Astrocyte (in vitro differentiated cells and primary cell): ENCODE results near the gene DUOXA1. TPM values are rescaled to one million over a fixed set of nuclear protein-coding genes. Genes with fewer than 3 reads are reported as not detected.
A peak's percentile ranks its signal among the peaks of the same experiment; 100 is the strongest.

Experiments
- DNase-seq: peaks from one replicate; pipeline ENCODE4 v3.0.0-alpha.2; 2010; ENCODE audit warnings: low read depth
- FAIRE-seq: peaks from 2 replicates; lab custom pipeline; 2011; peaks lifted over from hg19 to GRCh38; lab: Jason Lieb, UNC
- H2AFZ ChIP-seq: 2 replicates; pipeline ENCODE4 v1.6.0; 2012; ENCODE audit warnings: low read depth, low read length, inconsistent platforms
- H3K27ac ChIP-seq: 2 replicates; pipeline ENCODE4 v1.5.1; 2011; ENCODE audit warnings: low read depth, low read length, inconsistent platforms
- H3K27me3 ChIP-seq: 2 replicates; pipeline ENCODE4 v1.6.0; 2011; ENCODE audit warnings: low read length, inconsistent platforms; ENCODE audit not compliant: insufficient read depth
- H3K36me3 ChIP-seq: 2 replicates; pipeline ENCODE4 v1.5.1; 2011; ENCODE audit warnings: low read length, inconsistent platforms; ENCODE audit not compliant: insufficient read depth
- H3K4me1 ChIP-seq: 2 replicates; pipeline ENCODE4 v1.5.1; 2011; ENCODE audit warnings: low read length, inconsistent platforms; ENCODE audit not compliant: insufficient read depth
- H3K4me2 ChIP-seq: 2 replicates; pipeline ENCODE4 v1.6.0; 2012; ENCODE audit warnings: low read length, inconsistent platforms
- H3K4me3 ChIP-seq: 2 replicates; pipeline ENCODE4 v1.5.1; 2011; ENCODE audit warnings: low read depth, mild to moderate bottlenecking, low read length, inconsistent platforms; ENCODE audit not compliant: insufficient read depth
- H3K79me2 ChIP-seq: 2 replicates; pipeline ENCODE4 v1.6.0; 2012; ENCODE audit warnings: mild to moderate bottlenecking, low read length, inconsistent platforms; ENCODE audit not compliant: insufficient read depth
- H3K9ac ChIP-seq: 2 replicates; pipeline ENCODE4 v1.6.0; 2012; ENCODE audit warnings: mild to moderate bottlenecking, low read length, inconsistent platforms
- H3K9me3 ChIP-seq: 2 replicates; pipeline ENCODE4 v1.5.1; 2012; ENCODE audit warnings: low read depth, mild to moderate bottlenecking, low read length, inconsistent platforms; ENCODE audit not compliant: insufficient read depth
- H4K20me1 ChIP-seq: 2 replicates; pipeline ENCODE4 v1.6.0; 2012; ENCODE audit warnings: low read length, inconsistent platforms; ENCODE audit not compliant: insufficient read depth
- H3K27ac Mint-ChIP-seq: one replicate; pipeline ENCODE4 v1.8.0; 2021; ENCODE audit warnings: mild to moderate bottlenecking, mixed read lengths; ENCODE audit not compliant: unreplicated experiment
- H3K27me3 Mint-ChIP-seq: one replicate; pipeline ENCODE4 v1.8.0; 2021; ENCODE audit warnings: low read depth, mixed read lengths; ENCODE audit not compliant: unreplicated experiment
- H3K36me3 Mint-ChIP-seq: one replicate; pipeline ENCODE4 v1.8.0; 2021; ENCODE audit warnings: low read depth, mixed read lengths; ENCODE audit not compliant: unreplicated experiment
- H3K4me1 Mint-ChIP-seq: one replicate; pipeline ENCODE4 v1.8.0; 2021; ENCODE audit warnings: low read depth, mixed read lengths; ENCODE audit not compliant: unreplicated experiment
- H3K4me3 Mint-ChIP-seq: one replicate; pipeline ENCODE4 v1.8.0; 2021; ENCODE audit warnings: mild to moderate bottlenecking, moderate library complexity, mixed read lengths; ENCODE audit not compliant: unreplicated experiment
- H3K9me3 Mint-ChIP-seq: one replicate; pipeline ENCODE4 v1.8.0; 2021; ENCODE audit warnings: mild to moderate bottlenecking, mixed read lengths; ENCODE audit not compliant: unreplicated experiment
- EZH2 ChIP-seq: IDR thresholded peaks from 2 replicates; pipeline ENCODE4 v1.6.1; 2012; ENCODE audit warnings: mild to moderate bottlenecking, low read length, inconsistent platforms; ENCODE audit not compliant: insufficient read depth
- total RNA-seq: library from RNA; stranded (reverse); gene quantifications from 2 replicates; pipeline ENCODE4 v1.2.1, GENCODE V29; 2021
- TF ChIP-seq, protein P1 (sequence below): IDR thresholded peaks from 2 replicates; pipeline ENCODE4 v1.5.1; 2011; ENCODE audit warnings: low read depth, mild to moderate bottlenecking, inconsistent platforms, low read length, moderate library complexity; ENCODE audit not compliant: insufficient read depth

The DUOXA1 gene
- total RNA-seq, 1 donor from 2014 or later: 0.66 TPM

DNA sequence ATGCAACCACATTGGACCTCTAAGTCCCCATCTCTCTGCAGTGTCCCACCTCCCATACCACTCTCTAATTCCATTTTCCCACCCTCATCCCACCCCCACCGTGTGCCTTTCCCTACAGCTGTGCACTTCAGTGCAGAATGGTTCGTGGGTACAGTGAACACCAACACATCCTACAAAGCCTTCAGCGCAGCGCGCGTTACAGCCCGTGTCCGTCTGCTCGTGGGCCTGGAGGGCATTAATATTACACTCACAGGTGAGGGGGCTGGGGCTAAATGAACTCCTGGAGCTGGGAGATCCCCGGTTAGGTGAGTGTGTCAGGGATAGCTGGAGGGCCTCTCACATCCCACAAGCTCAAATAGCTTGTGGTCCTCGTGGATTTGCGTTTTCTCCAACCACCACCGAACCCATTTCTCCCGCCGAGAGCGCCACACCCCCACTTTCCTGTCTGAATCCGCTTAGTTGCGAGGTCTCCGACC lies 13.6 kb downstream of the DUOXA1 start:
- H2AFZ ChIP-seq: peak overlapping the region; percentile 18
- H3K4me2 ChIP-seq: no peak overlapping the region
- H3K36me3 ChIP-seq: no peaks in the 10 kb centered on the region
- no peak overlapping the region for H3K4me3 Mint-ChIP-seq
- H3K27ac Mint-ChIP-seq: no peak overlapping the region
- H3K9me3 ChIP-seq: no peaks in the 10 kb centered on the region
- H4K20me1 ChIP-seq: no peaks in the 10 kb centered on the region
- H3K4me3 ChIP-seq: no peak overlapping the region
- H3K36me3 Mint-ChIP-seq: no peaks in the 10 kb centered on the region
- H3K4me1 Mint-ChIP-seq: peaks cover 3% of the 10 kb centered on the region
- no peaks in the 10 kb centered on the region for H3K4me1 ChIP-seq
- H3K27me3 Mint-ChIP-seq: peaks cover 68% of the 10 kb centered on the region
- peaks cover 62% of the 10 kb centered on the region for H3K27me3 ChIP-seq
- FAIRE-seq (no peak), DNase-seq (no peak)
- H3K9me3 Mint-ChIP-seq: peaks cover 1% of the 10 kb centered on the region
- no peak overlapping the region for H3K27ac ChIP-seq
- H3K79me2 ChIP-seq: no peaks in the 10 kb centered on the region
- TF ChIP-seq, protein P1, sequence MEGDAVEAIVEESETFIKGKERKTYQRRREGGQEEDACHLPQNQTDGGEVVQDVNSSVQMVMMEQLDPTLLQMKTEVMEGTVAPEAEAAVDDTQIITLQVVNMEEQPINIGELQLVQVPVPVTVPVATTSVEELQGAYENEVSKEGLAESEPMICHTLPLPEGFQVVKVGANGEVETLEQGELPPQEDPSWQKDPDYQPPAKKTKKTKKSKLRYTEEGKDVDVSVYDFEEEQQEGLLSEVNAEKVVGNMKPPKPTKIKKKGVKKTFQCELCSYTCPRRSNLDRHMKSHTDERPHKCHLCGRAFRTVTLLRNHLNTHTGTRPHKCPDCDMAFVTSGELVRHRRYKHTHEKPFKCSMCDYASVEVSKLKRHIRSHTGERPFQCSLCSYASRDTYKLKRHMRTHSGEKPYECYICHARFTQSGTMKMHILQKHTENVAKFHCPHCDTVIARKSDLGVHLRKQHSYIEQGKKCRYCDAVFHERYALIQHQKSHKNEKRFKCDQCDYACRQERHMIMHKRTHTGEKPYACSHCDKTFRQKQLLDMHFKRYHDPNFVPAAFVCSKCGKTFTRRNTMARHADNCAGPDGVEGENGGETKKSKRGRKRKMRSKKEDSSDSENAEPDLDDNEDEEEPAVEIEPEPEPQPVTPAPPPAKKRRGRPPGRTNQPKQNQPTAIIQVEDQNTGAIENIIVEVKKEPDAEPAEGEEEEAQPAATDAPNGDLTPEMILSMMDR: no peak
- TF ChIP-seq EZH2: no peak
- no peak overlapping the region for H3K9ac ChIP-seq

DNA sequence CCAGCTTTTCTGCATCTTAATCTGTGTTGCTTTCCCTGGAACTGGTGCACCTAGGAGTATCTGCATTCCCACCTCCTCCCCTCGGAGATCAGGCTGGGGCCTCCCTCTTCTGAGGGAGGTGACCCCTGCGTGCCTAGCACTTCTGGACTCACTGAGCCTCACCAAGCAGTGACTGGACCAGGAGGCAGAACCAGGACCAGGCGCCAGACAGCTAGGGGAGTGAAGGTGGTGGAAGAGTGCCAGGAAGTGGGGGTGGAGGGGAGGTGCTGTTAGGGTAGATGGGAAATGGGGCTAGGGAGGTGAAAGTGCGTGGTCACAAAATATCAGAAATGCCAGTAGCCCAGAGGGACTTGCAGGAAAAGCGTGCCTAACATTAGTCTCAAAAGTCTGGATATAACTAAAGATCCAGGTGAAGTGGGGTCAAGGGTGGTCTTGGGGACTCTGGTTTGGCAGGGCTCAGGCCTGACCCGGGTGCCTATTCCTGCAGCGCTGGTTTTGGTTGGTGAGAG lies 14.3 kb downstream of the DUOXA1 start:
- no peak overlapping the region for H3K27ac ChIP-seq
- H3K9me3 Mint-ChIP-seq: peaks cover 5% of the 10 kb centered on the region
- H3K4me2 ChIP-seq: no peak overlapping the region
- H3K4me1 Mint-ChIP-seq: no peaks in the 10 kb centered on the region
- H4K20me1 ChIP-seq: no peaks in the 10 kb centered on the region
- no peak overlapping the region for H3K4me3 ChIP-seq
- H3K9me3 ChIP-seq: no peaks in the 10 kb centered on the region
- FAIRE-seq (no peak), DNase-seq (no peak)
- TF ChIP-seq EZH2: no peak
- TF ChIP-seq, protein P1: no peak
- H3K79me2 ChIP-seq: no peaks in the 10 kb centered on the region
- H3K36me3 Mint-ChIP-seq: no peaks in the 10 kb centered on the region
- H3K4me1 ChIP-seq: no peaks in the 10 kb centered on the region
- H3K36me3 ChIP-seq: no peaks in the 10 kb centered on the region
- H2AFZ ChIP-seq: no peak overlapping the region
- H3K27me3 ChIP-seq: peaks cover 67% of the 10 kb centered on the region
- H3K4me3 Mint-ChIP-seq: no peak overlapping the region
- H3K9ac ChIP-seq: no peak overlapping the region
- H3K27me3 Mint-ChIP-seq: peaks cover 72% of the 10 kb centered on the region
- no peak overlapping the region for H3K27ac Mint-ChIP-seq

GRCh38 chr15:45114751-45115085 lies 15.0 kb downstream of the DUOXA1 start:
- H3K4me2 ChIP-seq: peak overlapping the region; percentile 55
- peaks cover 72% of the 10 kb centered on the region for H3K27me3 ChIP-seq
- no peaks in the 10 kb centered on the region for H3K9me3 ChIP-seq
- H4K20me1 ChIP-seq: no peaks in the 10 kb centered on the region
- no peak overlapping the region for H3K4me3 Mint-ChIP-seq
- no peak overlapping the region for H2AFZ ChIP-seq
- TF ChIP-seq EZH2: no peak
- TF ChIP-seq, protein P1: no peak
- no peaks in the 10 kb centered on the region for H3K79me2 ChIP-seq
- no peaks in the 10 kb centered on the region for H3K36me3 ChIP-seq
- H3K27me3 Mint-ChIP-seq: peaks cover 79% of the 10 kb centered on the region
- no peaks in the 10 kb centered on the region for H3K36me3 Mint-ChIP-seq
- H3K27ac Mint-ChIP-seq: no peak overlapping the region
- no peak overlapping the region for H3K9ac ChIP-seq
- peaks cover 6% of the 10 kb centered on the region for H3K9me3 Mint-ChIP-seq
- DNase-seq (no peak), FAIRE-seq (no peak)
- no peaks in the 10 kb centered on the region for H3K4me1 Mint-ChIP-seq
- H3K4me3 ChIP-seq: no peak overlapping the region
- H3K4me1 ChIP-seq: no peaks in the 10 kb centered on the region
- H3K27ac ChIP-seq: no peak overlapping the region
